HG03575 (cell line): ENCODE measurements around the gene LCE3D.

Experiments used
- ATAC-seq: cut with Tn5 transposase; IDR thresholded peaks from one replicate; pipeline ENCODE4 v1.9.1; 2021; ENCODE audit not compliant: unreplicated experiment, insufficient number of reproducible peaks, low FRiP score; ENCODE audit errors: extremely low read depth

LCE3D gene

DNA sequence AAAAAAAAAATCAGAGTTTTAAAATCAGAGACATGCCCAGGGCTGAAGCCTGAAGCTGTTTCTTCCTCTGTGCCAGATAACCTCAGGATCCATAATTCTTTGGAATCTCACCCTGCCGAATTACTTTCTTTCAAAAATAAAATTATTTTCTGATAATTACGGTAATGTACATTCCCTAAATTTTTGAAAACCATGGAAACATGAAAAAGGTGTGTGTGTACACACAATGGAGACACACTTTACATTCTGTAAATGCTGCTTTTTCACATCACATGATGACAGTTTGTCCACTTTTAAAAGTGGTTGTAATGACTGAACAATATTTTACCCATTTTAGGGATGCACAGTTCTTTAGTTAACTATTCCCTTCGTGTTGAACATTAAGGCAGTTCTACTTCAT, 44.5 kb downstream of the LCE3D start:
- no peak for ATAC-seq

DNA sequence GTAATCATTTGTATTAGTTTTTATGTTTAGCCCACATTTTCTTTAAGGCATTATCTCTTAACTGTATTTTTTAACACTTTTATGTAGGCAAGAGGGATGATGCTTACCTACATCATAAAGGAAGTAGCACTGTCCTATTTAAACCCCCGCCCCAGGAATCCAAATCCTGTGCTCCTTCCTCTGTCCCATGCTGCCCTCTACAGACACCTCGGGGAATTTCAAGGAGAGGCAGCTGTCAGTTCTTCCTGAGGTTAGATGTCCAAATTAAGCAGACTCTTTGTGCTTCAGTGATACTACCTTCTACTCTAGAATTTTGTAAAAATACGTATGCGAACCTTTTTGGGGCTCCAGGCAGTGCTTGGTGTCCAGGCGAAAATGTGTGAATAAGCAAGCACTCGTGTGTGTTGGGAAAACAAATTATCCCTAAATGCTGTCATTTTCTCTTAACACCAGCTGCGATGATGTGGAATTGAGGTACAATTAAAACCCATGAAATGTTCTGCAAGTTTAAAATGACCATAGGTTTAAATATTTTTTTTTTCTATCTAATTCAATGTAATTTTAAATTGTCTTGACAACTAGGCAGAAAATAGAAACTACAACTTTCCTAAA, 46.9 kb downstream of the LCE3D start:
- ATAC-seq = no peak
